Activated CD4-positive, alpha-beta T cell treated with anti-CD3 and anti-CD28 coated beads, Interleukin-2, amount 50 U/mL, for 24 hours (primary cell): Measurements from ENCODE around the gene DSG3.

Experiments
- DNase-seq, 2 donors: peaks; one replicate each; pipeline ENCODE4 v3.0.0-alpha.2; 2020; ENCODE audit warnings: low read depth in 1 of 2, low spot score in 1 of 2

Gene DSG3

GRCh38 chr18:31513189-31513935, 65.8 kb downstream of the DSG3 start:
- DNase-seq = no peak

- DNase-seq = no peak
These were observed 68.9 kb downstream of the DSG3 start for GRCh38 chr18:31516437-31516836.

- DNase-seq = no peak
These were observed 78.8 kb downstream of the DSG3 start for GRCh38 chr18:31526374-31526773.
